GM12878 (cell line): ENCODE results near the gene OMP. TPM values are rescaled to one million over a fixed set of nuclear protein-coding genes. Genes with fewer than 3 reads are reported as not detected.

Experiments
- CBFB ChIP-seq: IDR thresholded peaks from 2 replicates; pipeline ENCODE4 v1.6.1; 2016; ENCODE audit warnings: antibody characterized with exemption, low read depth
- HDGF ChIP-seq: fragments of 450-650 bp; IDR thresholded peaks from 2 replicates; pipeline ENCODE4 v1.6.1; 2016; ENCODE audit warnings: antibody characterized with exemption
- RELA ChIP-seq: fragments of 450-650 bp; IDR thresholded peaks from 2 replicates; pipeline ENCODE4 v1.8.0; 2014; ENCODE audit warnings: borderline replicate concordance; ENCODE audit not compliant: partially characterized antibody
- polyA plus RNA-seq, 11 experiments: library from polyadenylated mRNA; depleted of rRNA in 4 of 11; unstranded in 6 of 11; stranded (reverse) in 5 of 11; fragments of >200 nt; fragmentation: Nextera tagmentation in 4 of 11; fragmentation: Illumina TruSeq in 1 of 11; extraction: Ambion mirVana in 4 of 11; extraction: Trizol in 1 of 11; gene quantifications; 1 replicate in 1 of 11; 2 replicates in 10 of 11; pipeline versions ENCODE4 v1.2.1 to v1.2.3, GENCODE V29; 2011 to 2016; ENCODE audit warnings: inconsistent platforms in 2 of 11, missing spikeins in 2 of 11, low read depth in 1 of 11
- total RNA-seq, 4 experiments: library from RNA; depleted of rRNA in 3 of 4; stranded (reverse); fragments of >200 nt in 3 of 4; fragmentation: Illumina TruSeq in 1 of 4; extraction: Trizol in 1 of 4; gene quantifications; 2 replicates each; pipeline versions ENCODE4 v1.2.1 to v1.2.3, GENCODE V29; 2013 to 2021
- TF ChIP-seq, protein P1 (sequence below): fragments of 450-650 bp; IDR thresholded peaks from 2 replicates; pipeline ENCODE4 v1.6.1; 2017; ENCODE audit warnings: antibody characterized with exemption, mild to moderate bottlenecking, moderate library complexity
- TF ChIP-seq, protein P2 (sequence below): IDR thresholded peaks from 2 replicates; pipeline ENCODE4 v1.6.1; 2012; ENCODE audit warnings: mild to moderate bottlenecking, low read depth, low read length

Gene OMP
- total and polyA plus RNA-seq, 10 of the 15 experiments (the other 5 are each of a cell fraction or from before 2014, with no cell fraction given), result not detected

DNA sequence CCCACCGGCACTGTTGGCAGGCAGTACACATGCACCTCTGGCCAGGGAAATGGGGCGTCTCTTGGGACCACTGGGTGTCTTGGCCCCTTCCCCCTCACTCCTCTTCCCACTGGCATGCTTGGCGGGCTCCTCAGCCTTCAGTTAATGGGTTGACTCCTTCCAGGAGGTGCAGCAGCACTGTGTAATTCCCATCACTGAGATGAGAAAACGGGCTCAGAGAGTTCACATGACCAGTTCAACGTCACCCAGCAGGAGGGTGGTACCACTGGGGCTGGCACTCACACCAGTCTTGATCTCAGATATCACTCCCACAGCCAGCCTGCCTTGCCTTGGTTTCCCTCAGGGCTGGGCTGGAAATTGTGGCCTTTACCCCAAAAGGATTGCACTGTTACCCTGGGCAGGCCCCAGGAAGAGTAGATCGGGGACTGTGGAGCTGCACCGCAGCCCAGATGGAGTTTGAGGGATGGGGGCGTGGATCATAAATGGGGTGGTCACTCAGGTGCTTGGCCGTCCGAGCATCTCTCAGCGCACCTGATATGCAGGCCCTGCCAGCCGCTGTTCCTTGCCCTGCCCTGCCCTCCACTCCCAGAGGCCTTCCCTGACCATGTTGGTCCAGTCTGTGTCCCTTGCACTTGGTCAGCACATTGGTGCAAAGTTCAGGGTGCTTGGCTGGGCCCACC, 18.9 kb upstream of the OMP start (continued):
- TF ChIP-seq, protein P1, sequence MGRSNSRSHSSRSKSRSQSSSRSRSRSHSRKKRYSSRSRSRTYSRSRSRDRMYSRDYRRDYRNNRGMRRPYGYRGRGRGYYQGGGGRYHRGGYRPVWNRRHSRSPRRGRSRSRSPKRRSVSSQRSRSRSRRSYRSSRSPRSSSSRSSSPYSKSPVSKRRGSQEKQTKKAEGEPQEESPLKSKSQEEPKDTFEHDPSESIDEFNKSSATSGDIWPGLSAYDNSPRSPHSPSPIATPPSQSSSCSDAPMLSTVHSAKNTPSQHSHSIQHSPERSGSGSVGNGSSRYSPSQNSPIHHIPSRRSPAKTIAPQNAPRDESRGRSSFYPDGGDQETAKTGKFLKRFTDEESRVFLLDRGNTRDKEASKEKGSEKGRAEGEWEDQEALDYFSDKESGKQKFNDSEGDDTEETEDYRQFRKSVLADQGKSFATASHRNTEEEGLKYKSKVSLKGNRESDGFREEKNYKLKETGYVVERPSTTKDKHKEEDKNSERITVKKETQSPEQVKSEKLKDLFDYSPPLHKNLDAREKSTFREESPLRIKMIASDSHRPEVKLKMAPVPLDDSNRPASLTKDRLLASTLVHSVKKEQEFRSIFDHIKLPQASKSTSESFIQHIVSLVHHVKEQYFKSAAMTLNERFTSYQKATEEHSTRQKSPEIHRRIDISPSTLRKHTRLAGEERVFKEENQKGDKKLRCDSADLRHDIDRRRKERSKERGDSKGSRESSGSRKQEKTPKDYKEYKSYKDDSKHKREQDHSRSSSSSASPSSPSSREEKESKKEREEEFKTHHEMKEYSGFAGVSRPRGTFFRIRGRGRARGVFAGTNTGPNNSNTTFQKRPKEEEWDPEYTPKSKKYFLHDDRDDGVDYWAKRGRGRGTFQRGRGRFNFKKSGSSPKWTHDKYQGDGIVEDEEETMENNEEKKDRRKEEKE, result no peak
- no peak for TF ChIP-seq HDGF
- TF ChIP-seq CBFB, result no peak
- TF ChIP-seq RELA, result no peak
- TF ChIP-seq, protein P2, sequence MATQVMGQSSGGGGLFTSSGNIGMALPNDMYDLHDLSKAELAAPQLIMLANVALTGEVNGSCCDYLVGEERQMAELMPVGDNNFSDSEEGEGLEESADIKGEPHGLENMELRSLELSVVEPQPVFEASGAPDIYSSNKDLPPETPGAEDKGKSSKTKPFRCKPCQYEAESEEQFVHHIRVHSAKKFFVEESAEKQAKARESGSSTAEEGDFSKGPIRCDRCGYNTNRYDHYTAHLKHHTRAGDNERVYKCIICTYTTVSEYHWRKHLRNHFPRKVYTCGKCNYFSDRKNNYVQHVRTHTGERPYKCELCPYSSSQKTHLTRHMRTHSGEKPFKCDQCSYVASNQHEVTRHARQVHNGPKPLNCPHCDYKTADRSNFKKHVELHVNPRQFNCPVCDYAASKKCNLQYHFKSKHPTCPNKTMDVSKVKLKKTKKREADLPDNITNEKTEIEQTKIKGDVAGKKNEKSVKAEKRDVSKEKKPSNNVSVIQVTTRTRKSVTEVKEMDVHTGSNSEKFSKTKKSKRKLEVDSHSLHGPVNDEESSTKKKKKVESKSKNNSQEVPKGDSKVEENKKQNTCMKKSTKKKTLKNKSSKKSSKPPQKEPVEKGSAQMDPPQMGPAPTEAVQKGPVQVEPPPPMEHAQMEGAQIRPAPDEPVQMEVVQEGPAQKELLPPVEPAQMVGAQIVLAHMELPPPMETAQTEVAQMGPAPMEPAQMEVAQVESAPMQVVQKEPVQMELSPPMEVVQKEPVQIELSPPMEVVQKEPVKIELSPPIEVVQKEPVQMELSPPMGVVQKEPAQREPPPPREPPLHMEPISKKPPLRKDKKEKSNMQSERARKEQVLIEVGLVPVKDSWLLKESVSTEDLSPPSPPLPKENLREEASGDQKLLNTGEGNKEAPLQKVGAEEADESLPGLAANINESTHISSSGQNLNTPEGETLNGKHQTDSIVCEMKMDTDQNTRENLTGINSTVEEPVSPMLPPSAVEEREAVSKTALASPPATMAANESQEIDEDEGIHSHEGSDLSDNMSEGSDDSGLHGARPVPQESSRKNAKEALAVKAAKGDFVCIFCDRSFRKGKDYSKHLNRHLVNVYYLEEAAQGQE, result no peak
